Body of pancreas (tissue), 4 donors: ENCODE data around the gene PDLIM5.

ENCODE experiments used
- CTCF ChIP-seq, 7 experiments: fragments of 450-650 bp in 4 of 7; fragments of 200-600 bp in 3 of 7; sonication (generic) in 3 of 7; IDR thresholded peaks; one replicate each; pipeline ENCODE4 v1.5.1; 2016 to 2019; ENCODE audit warnings: antibody characterized with exemption in 7 of 7
- POLR2A ChIP-seq, 3 donors: fragments of 450-650 bp; IDR thresholded peaks; one replicate each; pipeline ENCODE4 v1.6.1; 2016; ENCODE audit warnings: antibody characterized with exemption in 3 of 3, mild to moderate bottlenecking in 2 of 3

DNA sequence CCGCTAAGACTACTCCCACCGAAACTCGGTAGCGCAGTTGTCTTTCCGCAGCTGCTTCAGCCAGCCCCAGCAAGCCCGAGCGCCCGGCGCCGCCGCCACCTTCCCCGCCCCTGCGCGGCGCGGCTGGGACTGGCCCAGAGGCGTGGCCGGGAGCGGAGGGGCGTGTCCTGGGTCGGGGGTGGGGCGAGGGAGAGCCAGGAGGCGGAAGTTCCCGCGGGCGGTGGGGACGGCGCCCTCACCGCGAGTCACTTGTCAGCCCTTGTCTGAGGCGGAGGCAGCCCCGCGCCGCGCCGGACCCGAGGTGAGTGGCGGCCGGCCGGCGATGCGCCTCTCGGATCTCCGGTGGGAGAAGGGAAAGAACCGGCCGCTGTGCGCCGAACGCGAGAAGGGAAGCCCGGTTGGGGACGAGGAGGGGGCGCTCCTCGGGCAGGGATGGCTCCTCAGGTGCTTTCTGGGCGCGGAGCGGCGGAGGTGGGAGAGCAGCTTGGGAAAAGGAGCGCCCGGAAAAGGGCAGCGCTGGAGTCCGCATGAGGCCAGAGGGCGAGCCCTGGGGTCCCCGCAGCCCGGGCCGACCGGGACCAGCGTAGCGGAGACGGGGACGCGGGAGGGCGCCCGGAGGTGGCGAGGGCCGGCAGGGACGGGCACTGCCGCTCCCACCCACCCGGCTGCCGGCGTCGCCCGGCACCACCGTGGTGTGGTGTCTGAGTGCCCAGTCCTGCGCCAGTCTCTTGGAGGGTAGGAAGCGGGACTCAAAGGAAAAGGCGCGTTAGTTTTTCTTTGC, at the start of gene PDLIM5:
- no peak for TF ChIP-seq CTCF (IDR thresholded peaks at IDR 0.05)
- TF ChIP-seq POLR2A (IDR thresholded peaks at IDR 0.05): peak; percentile 99
